Measurements from ENCODE around the gene DTNBP1. TPM values are rescaled to one million over a fixed set of nuclear protein-coding genes. Genes with fewer than 3 reads are reported as not detected.

Gene DTNBP1
- total and polyA plus RNA-seq, 4 experiments from 2014 or later: 24.1 to 34.8 (median 29.2) TPM

- no peak overlapping the region for H3K27ac ChIP-seq (ENCODE audit: low read depth, low read length)
- H3K36me3 Mint-ChIP-seq: peaks cover 37 to 85% of the 10 kb centered on the region in 2 donors
- peaks cover 79% of the 10 kb centered on the region for H3K36me3 ChIP-seq (ENCODE audit: insufficient read depth, low read length)
- H3K4me1 ChIP-seq (ENCODE audit: insufficient read depth, low read length): no peaks in the 10 kb centered on the region
- no peaks in the 10 kb centered on the region for H3K9me3 ChIP-seq (ENCODE audit: control insufficient read depth in 1 of 2, low read length in 2 of 2)
- H3K27me3 Mint-ChIP-seq: no peaks in the 10 kb centered on the region
- intact Hi-C loops (cut with micrococcal nuclease): no loop called here
- H3K4me3 Mint-ChIP-seq: no peak overlapping the region
- CTCF ChIA-PET (ENCODE audit: partially characterized antibody): no interaction called here
- H3K27ac Mint-ChIP-seq: peak overlapping the region in 2 of 7 donors; percentile 6 to 89
- POLR2A ChIA-PET (ENCODE audit: partially characterized antibody): no interaction called here
- DNase-seq: no peak
- H3K4me3 ChIP-seq (ENCODE audit: low read length in 2 of 2): no peak overlapping the region
- H3K9me3 Mint-ChIP-seq: peaks cover 0 to 1% (median 0%) of the 10 kb centered on the region in 8 donors
- peaks cover 0 to 4% (median 2%) of the 10 kb centered on the region in 4 donors for H3K4me1 Mint-ChIP-seq
- H3K27me3 ChIP-seq (ENCODE audit: insufficient read depth, low read length): no peaks in the 10 kb centered on the region
Observed at GRCh38 chr6:15507221-15507620, 155.6 kb downstream of the DTNBP1 start.

GRCh38 chr6:15506066-15506465, 156.8 kb downstream of the DTNBP1 start:
- Histone ChIP-seq H3K9me3 (ENCODE audit: control insufficient read depth in 1 of 2, low read length in 2 of 2) (no peaks in the 10 kb centered on the region), H3K4me1 (ENCODE audit: insufficient read depth, low read length) (no peaks in the 10 kb centered on the region), H3K27ac (ENCODE audit: low read depth, low read length) (no peak overlapping the region), H3K27me3 (ENCODE audit: insufficient read depth, low read length) (no peaks in the 10 kb centered on the region), H3K36me3 (ENCODE audit: insufficient read depth, low read length) (peaks cover 79% of the 10 kb centered on the region), H3K4me3 (ENCODE audit: low read length in 2 of 2) (no peak overlapping the region)
- intact Hi-C loops (cut with micrococcal nuclease): no loop called here
- no peaks in the 10 kb centered on the region for H3K27me3 Mint-ChIP-seq
- peaks cover 0 to 4% (median 2%) of the 10 kb centered on the region in 4 donors for H3K4me1 Mint-ChIP-seq
- ChIA-PET CTCF (ENCODE audit: partially characterized antibody) (no interaction called here), POLR2A (ENCODE audit: partially characterized antibody) (no interaction called here)
- peak overlapping the region in 1 of 7 donors; percentile 22 for H3K27ac Mint-ChIP-seq
- H3K4me3 Mint-ChIP-seq: no peak overlapping the region
- peaks cover 0 to 1% (median 0%) of the 10 kb centered on the region in 8 donors for H3K9me3 Mint-ChIP-seq
- DNase-seq: no peak
- peaks cover 41 to 86% of the 10 kb centered on the region in 2 donors for H3K36me3 Mint-ChIP-seq

GRCh38 chr6:15505463-15505918, 157.3 kb downstream of the DTNBP1 start:
- peaks cover 46 to 85% of the 10 kb centered on the region in 2 donors for H3K36me3 Mint-ChIP-seq
- Histone ChIP-seq H3K9me3 (ENCODE audit: control insufficient read depth in 1 of 2, low read length in 2 of 2) (no peaks in the 10 kb centered on the region), H3K36me3 (ENCODE audit: insufficient read depth, low read length) (peaks cover 79% of the 10 kb centered on the region), H3K4me1 (ENCODE audit: insufficient read depth, low read length) (no peaks in the 10 kb centered on the region), H3K27me3 (ENCODE audit: insufficient read depth, low read length) (no peaks in the 10 kb centered on the region), H3K4me3 (ENCODE audit: low read length in 2 of 2) (no peak overlapping the region), H3K27ac (ENCODE audit: low read depth, low read length) (no peak overlapping the region)
- ChIA-PET POLR2A (ENCODE audit: partially characterized antibody) (no interaction called here), CTCF (ENCODE audit: partially characterized antibody) (no interaction called here)
- no peaks in the 10 kb centered on the region for H3K27me3 Mint-ChIP-seq
- peaks cover 0 to 1% (median 0%) of the 10 kb centered on the region in 8 donors for H3K9me3 Mint-ChIP-seq
- no peak for DNase-seq
- intact Hi-C loops (cut with micrococcal nuclease): no loop called here
- peak overlapping the region in 1 of 7 donors; percentile 22 for H3K27ac Mint-ChIP-seq
- peaks cover 0 to 4% (median 2%) of the 10 kb centered on the region in 4 donors for H3K4me1 Mint-ChIP-seq
- no peak overlapping the region for H3K4me3 Mint-ChIP-seq

GRCh38 chr6:15504581-15505350, 158.1 kb downstream of the DTNBP1 start:
- Mint-ChIP-seq H3K4me1 (peaks cover 0 to 4% (median 2%) of the 10 kb centered on the region in 4 donors), H3K27me3 (no peaks in the 10 kb centered on the region), H3K27ac (peak overlapping the region in 1 of 7 donors; percentile 74), H3K4me3 (no peak overlapping the region), H3K36me3 (peaks cover 50 to 85% of the 10 kb centered on the region in 2 donors), H3K9me3 (peaks cover 0 to 1% (median 0%) of the 10 kb centered on the region in 8 donors)
- no peaks in the 10 kb centered on the region for H3K9me3 ChIP-seq (ENCODE audit: control insufficient read depth in 1 of 2, low read length in 2 of 2)
- no peak for DNase-seq
- no peak overlapping the region for H3K27ac ChIP-seq (ENCODE audit: low read depth, low read length)
- H3K27me3 ChIP-seq (ENCODE audit: insufficient read depth, low read length): no peaks in the 10 kb centered on the region
- H3K36me3 ChIP-seq (ENCODE audit: insufficient read depth, low read length): peaks cover 79% of the 10 kb centered on the region
- H3K4me1 ChIP-seq (ENCODE audit: insufficient read depth, low read length): no peaks in the 10 kb centered on the region
- intact Hi-C loops (cut with micrococcal nuclease): no loop called here
- ChIA-PET POLR2A (ENCODE audit: partially characterized antibody) (no interaction called here), CTCF (ENCODE audit: partially characterized antibody) (no interaction called here)
- no peak overlapping the region for H3K4me3 ChIP-seq (ENCODE audit: low read length in 2 of 2)

GRCh38 chr6:15504040-15504495, 158.8 kb downstream of the DTNBP1 start:
- POLR2A ChIA-PET (ENCODE audit: partially characterized antibody): interaction anchor here (0.6 kb wide), 1 partner anchor 116 kb away, joined by 3 read pairs; no protein-coding TSS in a partner anchor
- Mint-ChIP-seq H3K4me3 (no peak overlapping the region), H3K27ac (peak overlapping the region in 2 of 7 donors; percentile 74 to 82), H3K9me3 (peaks cover 0 to 1% (median 0%) of the 10 kb centered on the region in 8 donors), H3K27me3 (no peaks in the 10 kb centered on the region), H3K4me1 (peaks cover 0 to 4% (median 2%) of the 10 kb centered on the region in 4 donors), H3K36me3 (peaks cover 49 to 86% of the 10 kb centered on the region in 2 donors)
- Histone ChIP-seq H3K27ac (ENCODE audit: low read depth, low read length) (no peak overlapping the region), H3K36me3 (ENCODE audit: insufficient read depth, low read length) (peaks cover 78% of the 10 kb centered on the region), H3K27me3 (ENCODE audit: insufficient read depth, low read length) (no peaks in the 10 kb centered on the region), H3K4me3 (ENCODE audit: low read length in 2 of 2) (no peak overlapping the region), H3K9me3 (ENCODE audit: control insufficient read depth in 1 of 2, low read length in 2 of 2) (no peaks in the 10 kb centered on the region), H3K4me1 (ENCODE audit: insufficient read depth, low read length) (no peaks in the 10 kb centered on the region)
- intact Hi-C loops (cut with micrococcal nuclease): no loop called here
- CTCF ChIA-PET (ENCODE audit: partially characterized antibody): no interaction called here
- no peak for DNase-seq

- no peaks in the 10 kb centered on the region for H3K4me1 ChIP-seq (ENCODE audit: insufficient read depth, low read length)
- peaks cover 45 to 83% of the 10 kb centered on the region in 2 donors for H3K36me3 Mint-ChIP-seq
- intact Hi-C loops (cut with micrococcal nuclease): no loop called here
- no peak overlapping the region for H3K4me3 ChIP-seq (ENCODE audit: low read length in 2 of 2)
- no peaks in the 10 kb centered on the region for H3K9me3 ChIP-seq (ENCODE audit: control insufficient read depth in 1 of 2, low read length in 2 of 2)
- DNase-seq: no peak
- peak overlapping the region in 3 of 7 donors; percentile 42 to 79 (median 74) for H3K27ac Mint-ChIP-seq
- H3K4me3 Mint-ChIP-seq: no peak overlapping the region
- no peak overlapping the region for H3K27ac ChIP-seq (ENCODE audit: low read depth, low read length)
- H3K36me3 ChIP-seq (ENCODE audit: insufficient read depth, low read length): peaks cover 77% of the 10 kb centered on the region
- ChIA-PET CTCF (ENCODE audit: partially characterized antibody) (no interaction called here), POLR2A (ENCODE audit: partially characterized antibody) (no interaction called here)
- peaks cover 0 to 1% (median 0%) of the 10 kb centered on the region in 8 donors for H3K9me3 Mint-ChIP-seq
- no peaks in the 10 kb centered on the region for H3K27me3 Mint-ChIP-seq
- peaks cover 0 to 4% (median 2%) of the 10 kb centered on the region in 4 donors for H3K4me1 Mint-ChIP-seq
- no peaks in the 10 kb centered on the region for H3K27me3 ChIP-seq (ENCODE audit: insufficient read depth, low read length)
Observed at GRCh38 chr6:15503346-15503680, 159.5 kb downstream of the DTNBP1 start.

GRCh38 chr6:15502446-15503345, 160.1 kb downstream of the DTNBP1 start:
- H3K36me3 ChIP-seq (ENCODE audit: insufficient read depth, low read length): peaks cover 82% of the 10 kb centered on the region
- Mint-ChIP-seq H3K27me3 (no peaks in the 10 kb centered on the region), H3K4me1 (peaks cover 0 to 4% (median 3%) of the 10 kb centered on the region in 4 donors), H3K4me3 (no peak overlapping the region), H3K27ac (peak overlapping the region in 1 of 7 donors; percentile 78), H3K9me3 (peaks cover 0 to 1% (median 0%) of the 10 kb centered on the region in 8 donors), H3K36me3 (peaks cover 44 to 86% of the 10 kb centered on the region in 2 donors)
- H3K27me3 ChIP-seq (ENCODE audit: insufficient read depth, low read length): no peaks in the 10 kb centered on the region
- POLR2A ChIA-PET (ENCODE audit: partially characterized antibody): no interaction called here
- H3K9me3 ChIP-seq (ENCODE audit: control insufficient read depth in 1 of 2, low read length in 2 of 2): no peaks in the 10 kb centered on the region
- H3K27ac ChIP-seq (ENCODE audit: low read depth, low read length): no peak overlapping the region
- CTCF ChIA-PET (ENCODE audit: partially characterized antibody): no interaction called here
- H3K4me1 ChIP-seq (ENCODE audit: insufficient read depth, low read length): no peaks in the 10 kb centered on the region
- H3K4me3 ChIP-seq (ENCODE audit: low read length in 2 of 2): no peak overlapping the region
- no peak for DNase-seq
- intact Hi-C loops (cut with micrococcal nuclease): no loop called here
